ENCODE measurements around the gene UBE2K. TPM values are rescaled to one million over a fixed set of nuclear protein-coding genes. Genes with fewer than 3 reads are reported as not detected.

UBE2K gene
- polyA plus RNA-seq, 3 donors, result 24.2 to 66.8 (median 50.0) TPM

- Mint-ChIP-seq H3K36me3 (no peaks in the 10 kb centered on the region), H3K4me3 (no peak overlapping the region), H3K27me3 (ENCODE audit: low read depth in 3 of 3) (peaks cover 0 to 4% (median 0%) of the 10 kb centered on the region in 3 donors), H3K4me1 (no peaks in the 10 kb centered on the region), H3K9me3 (peaks cover 0 to 1% (median 0%) of the 10 kb centered on the region in 7 donors), H3K27ac (no peak overlapping the region)
- H3K4me2 ChIP-seq (replicated peaks; ENCODE audit: extremely low read depth, low read length, poor library complexity, severe bottlenecking), result no peak overlapping the region
- TF ChIP-seq CTCF (IDR thresholded peaks at IDR 0.05), result no peak
- no peaks in the 10 kb centered on the region for H4K20me1 ChIP-seq (ENCODE audit: insufficient read depth, low read length)
- H3K36me3 ChIP-seq (replicated peaks in 1 of 2; ENCODE audit: control insufficient read depth in 1 of 2, insufficient read depth in 2 of 2, low read length in 2 of 2), result no peaks in the 10 kb centered on the region
- no peaks in the 10 kb centered on the region for H3K9me3 ChIP-seq (replicated peaks in 1 of 2; ENCODE audit: control insufficient read depth in 1 of 2, insufficient read depth in 1 of 2, low read length in 2 of 2)
- H2AFZ ChIP-seq (ENCODE audit: insufficient read depth, low read depth, low read length, poor library complexity, severe bottlenecking), result no peak overlapping the region
- H3K27ac ChIP-seq (ENCODE audit: low read depth in 1 of 2, low read length in 2 of 2), result no peak overlapping the region
- no peak overlapping the region for H3K4me3 ChIP-seq (replicated peaks in 1 of 3; ENCODE audit: low read depth in 2 of 3, low read length in 3 of 3)
- H3K79me2 ChIP-seq (ENCODE audit: insufficient read depth, low read length), result no peaks in the 10 kb centered on the region
- H3K27me3 ChIP-seq (ENCODE audit: control insufficient read depth in 2 of 2, insufficient read depth in 2 of 2, low read length in 2 of 2), result no peaks in the 10 kb centered on the region
- no peak for DNase-seq
- no peak overlapping the region for H3K9ac ChIP-seq (ENCODE audit: insufficient read depth, low read length, poor library complexity, severe bottlenecking)
- H3K4me1 ChIP-seq (ENCODE audit: control insufficient read depth in 1 of 2, insufficient read depth in 2 of 2, low read length in 2 of 2), result no peaks in the 10 kb centered on the region
- intact Hi-C loops (cut with micrococcal nuclease), result no loop called here
- 100% methylated on average over 2 of the region's 4 CpGs for WGBS (ENCODE audit: insufficient coverage)
Observed at GRCh38 chr4:39802005-39802404, 104.1 kb downstream of the UBE2K start.

DNA sequence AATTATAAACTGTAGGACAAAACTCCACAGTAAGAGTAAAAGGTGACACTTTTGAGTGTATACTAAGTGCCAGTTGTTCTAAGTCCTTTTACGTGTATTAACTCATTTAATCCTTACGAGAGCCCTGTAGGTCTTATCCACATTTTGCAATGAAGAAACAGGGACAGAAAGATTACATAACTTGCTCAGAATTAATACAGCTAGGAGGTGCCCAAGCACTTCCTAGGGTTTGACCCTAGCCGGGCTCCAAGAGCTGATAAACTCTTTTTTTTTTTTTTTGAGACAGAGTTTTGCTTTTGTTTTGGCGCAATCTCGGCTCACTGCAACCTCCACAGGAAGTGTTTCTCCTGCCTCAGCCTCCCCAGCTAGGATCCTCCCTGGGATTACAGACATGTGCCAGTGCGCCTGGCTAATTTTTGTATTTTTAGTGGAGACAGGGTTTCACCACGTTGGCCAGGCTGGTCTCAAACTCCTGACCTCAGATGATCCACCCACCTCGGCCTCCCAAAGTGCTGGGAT lies 110.4 kb downstream of the UBE2K start:
- H3K9ac ChIP-seq (ENCODE audit: insufficient read depth, low read length, poor library complexity, severe bottlenecking), result no peak overlapping the region
- Mint-ChIP-seq H3K4me1 (peaks cover 2% of the 10 kb centered on the region), H3K27ac (no peak overlapping the region), H3K9me3 (peaks cover 4 to 11% (median 8%) of the 10 kb centered on the region in 7 donors), H3K36me3 (no peaks in the 10 kb centered on the region), H3K4me3 (no peak overlapping the region), H3K27me3 (ENCODE audit: low read depth in 3 of 3) (peaks cover 0 to 6% (median 0%) of the 10 kb centered on the region in 3 donors)
- no peak for TF ChIP-seq CTCF (IDR thresholded peaks at IDR 0.05)
- no peaks in the 10 kb centered on the region for H3K4me1 ChIP-seq (ENCODE audit: control insufficient read depth in 1 of 2, insufficient read depth in 2 of 2, low read length in 2 of 2)
- H2AFZ ChIP-seq (ENCODE audit: insufficient read depth, low read depth, low read length, poor library complexity, severe bottlenecking), result no peak overlapping the region
- no peak overlapping the region for H3K4me3 ChIP-seq (replicated peaks in 1 of 3; ENCODE audit: low read depth in 2 of 3, low read length in 3 of 3)
- 30% methylated on average over 2 of the region's 8 CpGs for WGBS (ENCODE audit: insufficient coverage)
- H3K9me3 ChIP-seq (replicated peaks in 1 of 2; ENCODE audit: control insufficient read depth in 1 of 2, insufficient read depth in 1 of 2, low read length in 2 of 2), result peaks cover 0 to 2% of the 10 kb centered on the region in 2 donors
- intact Hi-C loops (cut with micrococcal nuclease), result no loop called here
- no peaks in the 10 kb centered on the region for H3K27me3 ChIP-seq (ENCODE audit: control insufficient read depth in 2 of 2, insufficient read depth in 2 of 2, low read length in 2 of 2)
- H3K27ac ChIP-seq (ENCODE audit: low read depth in 1 of 2, low read length in 2 of 2), result no peak overlapping the region
- H3K4me2 ChIP-seq (replicated peaks; ENCODE audit: extremely low read depth, low read length, poor library complexity, severe bottlenecking), result no peak overlapping the region
- H3K79me2 ChIP-seq (ENCODE audit: insufficient read depth, low read length), result no peaks in the 10 kb centered on the region
- H4K20me1 ChIP-seq (ENCODE audit: insufficient read depth, low read length), result no peaks in the 10 kb centered on the region
- DNase-seq, result no peak
- H3K36me3 ChIP-seq (replicated peaks in 1 of 2; ENCODE audit: control insufficient read depth in 1 of 2, insufficient read depth in 2 of 2, low read length in 2 of 2), result no peaks in the 10 kb centered on the region
